Measurements from ENCODE around the gene ZPR1.

GRCh38 chr11:116813781-116814471 is 26.1 kb upstream of the ZPR1 start:
- no peak for TF ChIP-seq CTCF (conservative IDR thresholded peaks at IDR 0.05; ENCODE audit: low read depth, low read length)
- no peak for TF ChIP-seq EZH2phosphoT487 (IDR thresholded peaks at IDR 0.05; ENCODE audit: borderline replicate concordance, low read length)

Measured in PC-3 (cell line).